ENCODE results near the gene ARID4A.

DNA sequence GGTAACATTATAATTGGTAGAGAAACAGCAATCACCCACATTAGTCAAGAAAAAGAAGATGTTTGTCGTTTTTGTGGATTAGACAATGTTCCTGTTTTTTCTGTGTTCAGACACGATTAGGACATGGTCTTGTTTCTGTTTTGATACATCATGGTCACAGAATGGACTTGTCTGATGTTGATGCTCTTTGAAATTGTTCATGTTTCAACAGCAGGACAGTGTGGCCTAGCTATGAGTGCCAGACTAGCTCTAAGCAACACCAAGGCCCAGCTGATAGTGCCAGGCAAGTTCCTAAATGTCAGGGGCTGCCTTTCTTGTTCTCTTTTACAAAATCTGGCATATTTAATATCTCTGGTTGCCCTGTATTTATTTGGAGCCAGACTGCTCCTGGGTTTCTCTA, 56.5 kb downstream of the ARID4A start:
- TF ChIP-seq, protein P1, sequence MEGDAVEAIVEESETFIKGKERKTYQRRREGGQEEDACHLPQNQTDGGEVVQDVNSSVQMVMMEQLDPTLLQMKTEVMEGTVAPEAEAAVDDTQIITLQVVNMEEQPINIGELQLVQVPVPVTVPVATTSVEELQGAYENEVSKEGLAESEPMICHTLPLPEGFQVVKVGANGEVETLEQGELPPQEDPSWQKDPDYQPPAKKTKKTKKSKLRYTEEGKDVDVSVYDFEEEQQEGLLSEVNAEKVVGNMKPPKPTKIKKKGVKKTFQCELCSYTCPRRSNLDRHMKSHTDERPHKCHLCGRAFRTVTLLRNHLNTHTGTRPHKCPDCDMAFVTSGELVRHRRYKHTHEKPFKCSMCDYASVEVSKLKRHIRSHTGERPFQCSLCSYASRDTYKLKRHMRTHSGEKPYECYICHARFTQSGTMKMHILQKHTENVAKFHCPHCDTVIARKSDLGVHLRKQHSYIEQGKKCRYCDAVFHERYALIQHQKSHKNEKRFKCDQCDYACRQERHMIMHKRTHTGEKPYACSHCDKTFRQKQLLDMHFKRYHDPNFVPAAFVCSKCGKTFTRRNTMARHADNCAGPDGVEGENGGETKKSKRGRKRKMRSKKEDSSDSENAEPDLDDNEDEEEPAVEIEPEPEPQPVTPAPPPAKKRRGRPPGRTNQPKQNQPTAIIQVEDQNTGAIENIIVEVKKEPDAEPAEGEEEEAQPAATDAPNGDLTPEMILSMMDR (IDR thresholded peaks at IDR 0.05), result no peak
- TF ChIP-seq POLR2A (IDR thresholded peaks at IDR 0.05; ENCODE audit: low read depth) (no peak), POLR2AphosphoS5 (IDR thresholded peaks at IDR 0.05) (no peak)
